Esophagus squamous epithelium (tissue), 4 donors: Measurements from ENCODE around the gene TBC1D1.

ENCODE experiments used
- CTCF ChIP-seq, 6 experiments: fragments of 450-650 bp in 4 of 6; fragments of 200-600 bp in 2 of 6; sonication (generic) in 2 of 6; IDR thresholded peaks; one replicate each; pipeline ENCODE4 v1.5.1; 2016 to 2019; ENCODE audit warnings: antibody characterized with exemption in 6 of 6, mild to moderate bottlenecking in 4 of 6, moderate library complexity in 4 of 6
- POLR2A ChIP-seq, 4 donors: fragments of 450-650 bp; IDR thresholded peaks; one replicate each; pipeline ENCODE4 v1.6.1; 2017; ENCODE audit warnings: antibody characterized with exemption in 4 of 4, mild to moderate bottlenecking in 4 of 4, moderate library complexity in 3 of 4

GRCh38 chr4:37885496-37885895 lies 5.4 kb upstream of the TBC1D1 start:
- TF ChIP-seq CTCF (IDR thresholded peaks at IDR 0.05) (no peak), POLR2A (IDR thresholded peaks at IDR 0.05) (no peak)
